IMR-90 (cell line): ENCODE data around the gene RASGRP1. TPM values are rescaled to one million over a fixed set of nuclear protein-coding genes. Genes with fewer than 3 reads are reported as not detected.

Experiments used
- ATAC-seq: fragments of 200-7000 bp; cut with Tn5 transposase; 2 replicates; pipeline ENCODE4 v1.9.1; 2020; ENCODE audit warnings: low read depth, mild to moderate bottlenecking, moderate library complexity
- BruUV-seq: library from RNA; stranded (reverse); fragments of 400-500 nt; replicated peaks from 2 replicates; lab custom pipeline; 2021; lab: Mats Ljungman, UMichigan
- CTCF ChIA-PET: fragments of 300-600 bp; formaldehyde crosslinking; extraction: SDS; loops from one replicate; lab custom pipeline; 2021; ENCODE audit warnings: antibody characterized with exemption; lab: Yijun Ruan, JAX
- POLR2A ChIA-PET: fragments of 300-600 bp; sonication (Branson Sonifier 250); formaldehyde crosslinking; loops from one replicate; lab custom pipeline; 2022; ENCODE audit warnings: antibody characterized with exemption; ENCODE audit not compliant: unreplicated experiment; lab: Charles Lee
- DNase-seq: peaks from one replicate; pipeline ENCODE4 v3.0.0; 2013
- H2AFZ ChIP-seq: replicated peaks from 2 replicates; pipeline ENCODE3; 2013; ENCODE audit warnings: low read length, mild to moderate bottlenecking; ENCODE audit not compliant: poor library complexity
- H2AK5ac ChIP-seq: 2 replicates; pipeline ENCODE4 v1.6.1; 2013; ENCODE audit warnings: low read depth, low read length, inconsistent platforms
- H2AK9ac ChIP-seq: replicated peaks from 2 replicates; pipeline ENCODE3; 2013; ENCODE audit warnings: mild to moderate bottlenecking, low read depth, low read length, moderate library complexity; ENCODE audit not compliant: poor library complexity
- H2BK120ac ChIP-seq: 2 replicates; pipeline ENCODE4 v1.6.1; 2013; ENCODE audit warnings: low read depth, low read length, inconsistent platforms
- H2BK15ac ChIP-seq: 3 replicates; pipeline ENCODE4 v1.6.1; 2013; ENCODE audit warnings: low read depth, low read length, inconsistent platforms
- H2BK20ac ChIP-seq: 2 replicates; pipeline ENCODE4 v1.6.1; 2013; ENCODE audit warnings: low read depth, mild to moderate bottlenecking, inconsistent platforms, low read length, moderate library complexity
- H2BK5ac ChIP-seq: 2 replicates; pipeline ENCODE4 v1.6.1; 2013; ENCODE audit warnings: mild to moderate bottlenecking, low read depth, low read length, inconsistent platforms; ENCODE audit not compliant: poor library complexity, severe bottlenecking
- H3K14ac ChIP-seq: replicated peaks from 2 replicates; pipeline ENCODE4 v1.6.1; 2013; ENCODE audit warnings: low read depth, low read length, inconsistent platforms
- H3K18ac ChIP-seq: 2 replicates; pipeline ENCODE4 v1.6.1; 2013; ENCODE audit warnings: low read depth, low read length, control low read depth
- H3K23ac ChIP-seq: 2 replicates; pipeline ENCODE4 v1.6.1; 2013; ENCODE audit warnings: low read depth, low read length, inconsistent platforms
- H3K27ac ChIP-seq: 2 replicates; pipeline ENCODE4 v1.5.1; 2013; ENCODE audit warnings: mild to moderate bottlenecking, control low read depth, low read length; ENCODE audit not compliant: insufficient read depth
- H3K27me3 ChIP-seq: 2 replicates; pipeline ENCODE4 v1.6.1; 2013; ENCODE audit warnings: low read length; ENCODE audit not compliant: control insufficient read depth, insufficient read depth
- H3K36me3 ChIP-seq: 2 replicates; pipeline ENCODE4 v1.6.1; 2013; ENCODE audit warnings: low read length, mixed read lengths; ENCODE audit not compliant: control insufficient read depth, insufficient read depth
- H3K4ac ChIP-seq: 2 replicates; pipeline ENCODE4 v1.6.1; 2013; ENCODE audit warnings: low read depth, low read length, inconsistent platforms
- H3K4me1 ChIP-seq: 2 replicates; pipeline ENCODE4 v1.6.1; 2013; ENCODE audit warnings: low read length, mixed read lengths; ENCODE audit not compliant: control insufficient read depth, insufficient read depth
- H3K4me2 ChIP-seq: 2 replicates; pipeline ENCODE4 v1.6.1; 2013; ENCODE audit warnings: low read depth, mild to moderate bottlenecking, control low read depth, low read length, moderate library complexity
- H3K4me3 ChIP-seq: 2 replicates; pipeline ENCODE4 v1.5.1; 2013; ENCODE audit warnings: low read depth, mild to moderate bottlenecking, control low read depth, low read length, moderate library complexity; ENCODE audit not compliant: insufficient read depth
- H3K56ac ChIP-seq: 2 replicates; pipeline ENCODE4 v1.6.1; 2013; ENCODE audit warnings: low read length, inconsistent platforms; ENCODE audit not compliant: insufficient read depth; ENCODE audit errors: extremely low read depth
- H3K79me1 ChIP-seq, 2 experiments: 2 replicates each; pipeline ENCODE4 v1.6.1; 2013; ENCODE audit warnings: low read length in 2 of 2, inconsistent platforms in 1 of 2, low read depth in 1 of 2
- H3K9ac ChIP-seq: 2 replicates; pipeline ENCODE4 v1.6.1; 2013; ENCODE audit warnings: low read depth, low read length, control low read depth
- H3K9me1 ChIP-seq: 2 replicates; pipeline ENCODE4 v1.6.1; 2013; ENCODE audit warnings: low read length, inconsistent platforms; ENCODE audit not compliant: insufficient read depth
- H3K9me3 ChIP-seq: 2 replicates; pipeline ENCODE4 v1.6.1; 2013; ENCODE audit warnings: low read length; ENCODE audit not compliant: control insufficient read depth, insufficient read depth
- H4K20me1 ChIP-seq: 2 replicates; pipeline ENCODE4 v1.6.1; 2013; ENCODE audit warnings: low read length, inconsistent platforms; ENCODE audit not compliant: insufficient read depth
- H4K5ac ChIP-seq: 2 replicates; pipeline ENCODE4 v1.6.1; 2013; ENCODE audit warnings: mild to moderate bottlenecking, low read depth, low read length, control low read depth
- H4K8ac ChIP-seq, 2 experiments: 2 replicates each; pipeline ENCODE4 v1.6.1; 2013; ENCODE audit warnings: low read depth in 2 of 2, low read length in 2 of 2, control low read depth in 1 of 2, inconsistent platforms in 1 of 2
- H4K91ac ChIP-seq: 2 replicates; pipeline ENCODE4 v1.6.1; 2013; ENCODE audit warnings: low read depth, low read length, inconsistent platforms; ENCODE audit not compliant: insufficient read depth
- MAZ ChIP-seq: IDR thresholded peaks from 2 replicates; pipeline ENCODE4 v1.6.1; 2012; ENCODE audit warnings: low read depth, mild to moderate bottlenecking, low read length, improper control_type of control experiment, moderate library complexity, borderline replicate concordance
- NFE2L2 ChIP-seq: fragments of 150-350 bp; IDR thresholded peaks from 2 replicates; pipeline ENCODE4 v1.6.1; 2016; ENCODE audit warnings: low read depth, mild to moderate bottlenecking, low read length
- RAD21 ChIP-seq: IDR thresholded peaks from 2 replicates; pipeline ENCODE4 v1.6.1; 2012; ENCODE audit warnings: low read length, improper control_type of control experiment
- RFX5 ChIP-seq: IDR thresholded peaks from 2 replicates; pipeline ENCODE4 v1.8.0; 2012; ENCODE audit warnings: low read depth, mild to moderate bottlenecking, low read length, moderate library complexity
- WGBS, 2 experiments: methylation state at CpG; one replicate each; pipeline versions ENCODE4 v1.1.5 to v1.1.7; 2013; ENCODE audit warnings: missing lambda C conversion rate in 2 of 2; ENCODE audit not compliant: insufficient read length in 1 of 2; ENCODE audit errors: extremely low coverage in 2 of 2; 5-methylcytosine and 5-hydroxymethylcytosine counted together
- dilution Hi-C: fragments of 300-500 bp; cut with HindIII; formaldehyde crosslinking; loops from one replicate; pipeline ENCODE4 v1.14.3; 2018; ENCODE audit warnings: low sequenced_read_pairs; ENCODE audit not compliant: unreplicated experiment
- in situ Hi-C: fragments of 300-500 bp; cut with MboI; formaldehyde crosslinking; loops from 3 replicates; pipeline ENCODE4 v1.14.3; 2019; ENCODE audit warnings: low sequenced_read_pairs, inconsistent platforms, mixed read lengths
- intact Hi-C: fragments of 100-400 bp; cut with micrococcal nuclease; formaldehyde crosslinking; loops from 2 replicates; pipeline ENCODE4 v1.10.0; 2022
- polyA plus RNA-seq, 3 experiments: library from polyadenylated mRNA; depleted of rRNA; stranded (reverse); fragments of >200 nt; gene quantifications; 2 replicates each; pipeline ENCODE4 v1.2.3, GENCODE V29; 2012; ENCODE audit warnings: low replicate concordance in 1 of 3
- total RNA-seq: library from RNA; depleted of rRNA; stranded (reverse); fragments of >200 nt; gene quantifications from 2 replicates; pipeline ENCODE4 v1.2.3, GENCODE V29; 2012

Gene RASGRP1
- total and polyA plus RNA-seq, 2 of the 4 experiments (the other 2 are of a cell fraction), result 1.4 to 3.2 TPM

DNA sequence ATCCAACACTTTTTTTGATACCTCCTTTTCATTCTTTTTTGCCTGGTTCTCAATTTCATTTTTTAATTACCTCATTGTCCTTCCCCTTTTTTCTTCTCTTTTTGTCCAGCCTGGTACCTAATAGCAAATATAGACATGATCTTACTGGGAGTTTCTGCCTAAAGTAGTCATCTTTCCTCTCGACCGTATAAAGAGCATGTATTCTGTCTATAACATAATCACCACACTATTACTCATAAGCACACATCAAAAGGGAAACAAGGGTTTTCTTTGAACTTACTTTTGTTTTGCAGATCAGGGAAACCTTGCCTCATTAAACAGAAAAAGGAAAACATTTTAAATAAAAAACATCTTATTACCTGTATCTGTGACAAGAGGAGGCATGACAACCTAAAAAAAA is 77.7 kb downstream of the RASGRP1 start:
- in situ Hi-C loops, result no loop called here
- ChIA-PET POLR2A (no interaction called here), CTCF (interaction anchor here (0.6 kb wide), 1 partner anchor 185 kb away, joined by 3 read pairs; no protein-coding TSS in a partner anchor)
- peak overlapping the region; percentile 29 for H2BK120ac ChIP-seq
- H3K27ac ChIP-seq, result peak overlapping the region; percentile 41; the same call in 1 of the 2 replicates
- H3K4me2 ChIP-seq, result peak overlapping the region; percentile 65; the same call in 1 of the 2 replicates
- no TSS peak for BruUV-seq
- intact Hi-C loops, result no loop called here
- peak overlapping the region; percentile 43; the same call in 1 of the 2 replicates for H3K9ac ChIP-seq
- peak overlapping the region; percentile 71 for H4K91ac ChIP-seq
- no peaks in the 10 kb centered on the region for H3K9me3 ChIP-seq
- peak overlapping the region; percentile 74 for H2BK5ac ChIP-seq
- H2AK5ac ChIP-seq, result no peak overlapping the region
- no peaks in the 10 kb centered on the region for H3K36me3 ChIP-seq
- TF ChIP-seq RAD21 (no peak), RFX5 (no peak), MAZ (no peak), NFE2L2 (no peak)
- WGBS, 2 experiments, result no CpG with 5 or more reads among the region's 2 CpGs
- no peak overlapping the region for H2AFZ ChIP-seq
- ATAC-seq, result no peak
- H3K79me1 ChIP-seq, result peaks cover 0 to 4% of the 10 kb centered on the region in 2 experiments; a peak in 2 of 4 replicates
- H3K9me1 ChIP-seq, result no peaks in the 10 kb centered on the region
- 0 out of 2 replicates have a peak overlapping the region, but pooled peaks have one; percentile 50 for H2BK20ac ChIP-seq
- peak overlapping the region; percentile 93; the same call in 1 of the 2 replicates for H3K18ac ChIP-seq
- no peaks in the 10 kb centered on the region for H3K27me3 ChIP-seq
- peak overlapping the region; percentile 17; the same call in 1 of the 2 replicates for H3K4ac ChIP-seq
- peak overlapping the region; percentile 31 for H3K14ac ChIP-seq
- H4K20me1 ChIP-seq, result no peaks in the 10 kb centered on the region
- no peak overlapping the region for H3K4me3 ChIP-seq
- peak overlapping the region; percentile 36 to 73; a peak in 2 of 4 replicates for H4K8ac ChIP-seq
- H3K23ac ChIP-seq, result 0 out of 2 replicates have a peak overlapping the region, but pooled peaks have one; percentile 12
- H4K5ac ChIP-seq, result peak overlapping the region; percentile 85; the same call in 1 of the 2 replicates
- H3K4me1 ChIP-seq, result peaks cover 12% of the 10 kb centered on the region
- H3K56ac ChIP-seq, result peak overlapping the region; percentile 58; the same call in 1 of the 2 replicates
- dilution Hi-C loops, result no loop called here
- DNase-seq, result peak; percentile 58
- peak overlapping the region; percentile 88 for H2BK15ac ChIP-seq
- H2AK9ac ChIP-seq, result no peak overlapping the region
